SJSA1 (cell line): ENCODE measurements around the gene OR2A14. TPM values are rescaled to one million over a fixed set of nuclear protein-coding genes. Genes with fewer than 3 reads are reported as not detected.
"Not testable (repeated sequence)": the region's sequence is repeated elsewhere in the genome, so short reads cannot be mapped to it uniquely, and the experiment has no call there.

Experiments
- DNase-seq, 2 experiments: peaks; one replicate each; pipeline ENCODE4 v3.0.0-alpha.2; 2015 to 2020; ENCODE audit warnings: low spot score in 2 of 2, low read depth in 1 of 2
- H3K27ac ChIP-seq: fragments of 250-450 bp; sonication (Bioruptor Pico); 2 replicates; pipeline ENCODE4 v1.5.1; 2020; ENCODE audit warnings: mild to moderate bottlenecking, moderate library complexity
- H3K27me3 ChIP-seq: fragments of 250-450 bp; sonication (Bioruptor Pico); replicated peaks from 2 replicates; pipeline ENCODE4 v1.5.1; 2020; ENCODE audit warnings: mild to moderate bottlenecking, moderate library complexity
- H3K36me3 ChIP-seq: fragments of 250-450 bp; sonication (Bioruptor Pico); 2 replicates; pipeline ENCODE4 v1.5.1; 2020; ENCODE audit warnings: mild to moderate bottlenecking
- H3K4me1 ChIP-seq: fragments of 250-450 bp; sonication (Bioruptor Pico); replicated peaks from 2 replicates; pipeline ENCODE4 v1.6.1; 2021; ENCODE audit warnings: mild to moderate bottlenecking
- H3K4me3 ChIP-seq: fragments of 250-450 bp; sonication (Bioruptor Pico); 2 replicates; pipeline ENCODE4 v1.5.1; 2020; ENCODE audit warnings: mild to moderate bottlenecking
- H3K9me3 ChIP-seq: fragments of 250-450 bp; sonication (Bioruptor Pico); replicated peaks from 2 replicates; pipeline ENCODE4 v1.5.1; 2020; ENCODE audit warnings: mild to moderate bottlenecking
- total RNA-seq: library from RNA; depleted of rRNA; stranded (reverse); fragments of >200 nt; shearing (Covaris generic); gene quantifications from 2 replicates; pipeline ENCODE4 v1.2.3, GENCODE V29; 2014

The OR2A14 gene
- total RNA-seq, 1 experiment from 2014 or later: not detected

DNA sequence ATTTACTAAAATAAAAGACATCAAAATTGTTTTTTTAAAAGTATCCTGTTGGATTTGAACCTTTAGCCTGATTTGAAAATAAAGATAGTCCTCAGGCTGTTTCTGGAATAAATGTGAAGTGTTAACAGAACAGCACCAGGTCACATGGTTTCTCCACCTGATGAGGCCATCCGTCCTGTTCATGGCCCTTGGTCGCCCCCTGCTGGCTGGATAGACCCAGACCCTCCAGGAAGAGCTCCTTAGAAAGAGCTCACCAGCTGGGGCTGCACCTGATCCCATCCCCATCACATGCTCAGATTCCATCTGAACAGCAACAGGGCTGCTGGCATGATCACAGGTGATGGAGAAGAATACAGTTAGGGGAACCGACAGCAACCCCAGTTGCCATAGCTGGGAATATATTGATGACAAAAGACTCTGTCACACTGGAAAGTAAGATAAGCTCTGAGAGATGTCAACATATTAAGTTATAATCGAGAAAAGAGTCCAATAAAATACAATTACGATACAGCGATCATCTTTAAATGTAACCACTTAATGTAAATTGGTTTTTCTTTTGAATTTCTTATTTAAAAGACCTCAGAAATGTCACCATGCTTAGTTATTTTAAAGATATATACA, 4.8 kb downstream of the OR2A14 start:
- no peak overlapping the region for H3K27ac ChIP-seq
- peak; percentile 24 to 81 for DNase-seq
- H3K4me1 ChIP-seq: no peaks in the 10 kb centered on the region
- no peak overlapping the region for H3K4me3 ChIP-seq
- H3K36me3 ChIP-seq: no peaks in the 10 kb centered on the region
- no peaks in the 10 kb centered on the region for H3K9me3 ChIP-seq
- no peaks in the 10 kb centered on the region for H3K27me3 ChIP-seq

DNA sequence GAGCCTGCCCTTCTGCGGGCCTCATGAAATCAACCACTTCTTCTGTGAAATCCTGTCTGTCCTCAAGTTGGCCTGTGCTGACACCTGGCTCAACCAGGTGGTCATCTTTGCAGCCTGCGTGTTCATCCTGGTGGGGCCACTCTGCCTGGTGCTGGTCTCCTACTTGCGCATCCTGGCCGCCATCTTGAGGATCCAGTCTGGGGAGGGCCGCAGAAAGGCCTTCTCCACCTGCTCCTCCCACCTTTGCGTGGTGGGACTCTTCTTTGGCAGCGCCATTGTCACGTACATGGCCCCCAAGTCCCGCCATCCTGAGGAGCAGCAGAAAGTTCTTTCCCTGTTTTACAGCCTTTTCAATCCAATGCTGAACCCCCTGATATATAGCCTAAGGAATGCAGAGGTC, 6.6 kb downstream of the OR2A14 start:
- H3K36me3 ChIP-seq, DNase-seq: not testable (repeated sequence)

DNA sequence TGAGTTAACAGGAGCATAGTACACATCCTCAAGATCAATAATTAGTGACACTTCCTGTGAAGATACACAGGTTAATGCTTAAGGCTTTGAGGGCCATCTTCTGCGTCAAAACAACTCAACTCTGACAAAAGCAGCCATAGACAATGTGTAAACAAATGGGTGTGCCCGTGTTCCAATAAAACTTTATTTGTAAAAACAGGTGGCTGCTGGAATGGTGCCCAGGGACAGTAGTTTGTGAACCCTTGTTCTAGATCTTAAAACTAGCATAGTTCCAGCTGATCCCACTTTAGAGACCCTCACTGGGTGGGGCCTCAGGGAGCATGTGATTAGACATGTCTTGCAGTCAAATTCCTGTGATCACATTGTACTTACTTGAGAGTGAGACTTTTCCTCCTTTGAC, 7.8 kb downstream of the OR2A14 start:
- no peak for DNase-seq
- no peaks in the 10 kb centered on the region for H3K9me3 ChIP-seq
- H3K4me1 ChIP-seq: no peaks in the 10 kb centered on the region
- H3K4me3 ChIP-seq: no peak overlapping the region
- no peak overlapping the region for H3K27ac ChIP-seq
- H3K27me3 ChIP-seq: no peaks in the 10 kb centered on the region
- H3K36me3 ChIP-seq: no peaks in the 10 kb centered on the region

More for the DNA sequence above, 6.6 kb downstream of the OR2A14 start:
- not testable (repeated sequence) for H3K9me3 ChIP-seq, H3K27me3 ChIP-seq, H3K4me3 ChIP-seq, H3K27ac ChIP-seq, H3K4me1 ChIP-seq

DNA sequence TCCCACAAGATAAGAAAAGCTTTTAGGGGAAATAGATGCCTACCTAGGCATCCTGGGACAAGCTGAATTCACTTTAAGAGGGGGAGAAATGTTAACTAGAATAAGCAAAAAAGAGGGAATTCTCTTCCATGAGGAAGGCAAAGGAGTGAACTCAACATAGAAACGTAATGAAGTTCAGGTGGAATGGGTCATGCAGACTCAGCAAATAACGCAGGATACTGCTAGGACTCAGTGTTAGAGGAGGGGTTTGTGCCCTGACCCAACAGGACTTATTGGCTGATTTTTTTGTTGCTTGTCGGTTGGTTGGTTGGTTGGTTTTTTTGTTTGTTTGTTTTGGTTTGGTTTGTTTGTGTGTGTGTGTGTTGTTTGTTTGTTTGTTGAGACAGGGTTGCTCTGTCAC, 9.3 kb downstream of the OR2A14 start:
- H3K9me3 ChIP-seq: no peaks in the 10 kb centered on the region
- no peak overlapping the region for H3K4me3 ChIP-seq
- no peak overlapping the region for H3K27ac ChIP-seq
- no peaks in the 10 kb centered on the region for H3K36me3 ChIP-seq
- H3K4me1 ChIP-seq: no peaks in the 10 kb centered on the region
- H3K27me3 ChIP-seq: no peaks in the 10 kb centered on the region
- DNase-seq: no peak

DNA sequence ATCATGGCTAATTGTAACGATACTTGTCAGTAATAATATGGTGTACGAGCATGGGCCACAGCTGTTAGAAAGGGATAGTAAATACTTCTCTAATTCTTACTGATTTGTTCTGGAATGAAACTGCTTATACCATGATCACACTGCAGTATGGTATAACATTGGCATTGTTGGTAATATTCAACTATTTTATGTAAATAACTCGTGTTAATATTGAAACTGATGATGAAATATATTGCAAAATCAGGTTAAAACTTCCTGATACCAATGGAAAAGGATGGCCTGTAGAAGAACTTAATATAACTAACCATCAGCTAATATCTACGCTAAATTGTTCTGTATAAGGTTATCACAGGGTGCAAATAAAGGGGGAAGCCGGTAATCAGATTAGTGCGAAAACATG, 10.3 kb downstream of the OR2A14 start:
- H3K9me3 ChIP-seq: no peaks in the 10 kb centered on the region
- no peaks in the 10 kb centered on the region for H3K4me1 ChIP-seq
- H3K36me3 ChIP-seq: no peaks in the 10 kb centered on the region
- no peak overlapping the region for H3K27ac ChIP-seq
- H3K4me3 ChIP-seq: no peak overlapping the region
- DNase-seq: no peak
- no peaks in the 10 kb centered on the region for H3K27me3 ChIP-seq

DNA sequence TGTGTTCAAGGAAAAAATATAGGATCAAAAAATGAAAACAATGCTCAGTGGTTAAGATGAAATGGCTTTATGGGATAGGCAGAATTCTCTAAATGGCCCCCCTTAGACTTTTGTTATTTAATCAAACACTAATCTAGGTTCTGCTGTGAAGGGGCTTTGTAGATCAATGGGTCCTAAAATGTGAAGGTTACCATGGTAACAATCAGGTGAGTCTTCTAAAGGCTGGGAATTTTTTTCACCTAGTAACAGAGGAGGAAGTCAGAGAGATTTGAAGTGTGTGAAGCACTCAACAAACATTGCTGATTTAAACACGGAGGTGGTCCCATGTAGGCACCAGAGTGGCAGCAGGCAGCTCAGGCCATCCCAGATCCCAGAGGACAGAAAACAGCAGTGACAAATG, 11.1 kb downstream of the OR2A14 start:
- Histone ChIP-seq H3K27ac (no peak overlapping the region), H3K4me3 (no peak overlapping the region), H3K4me1 (no peaks in the 10 kb centered on the region), H3K9me3 (no peaks in the 10 kb centered on the region), H3K36me3 (no peaks in the 10 kb centered on the region), H3K27me3 (no peaks in the 10 kb centered on the region)
- no peak for DNase-seq

DNA sequence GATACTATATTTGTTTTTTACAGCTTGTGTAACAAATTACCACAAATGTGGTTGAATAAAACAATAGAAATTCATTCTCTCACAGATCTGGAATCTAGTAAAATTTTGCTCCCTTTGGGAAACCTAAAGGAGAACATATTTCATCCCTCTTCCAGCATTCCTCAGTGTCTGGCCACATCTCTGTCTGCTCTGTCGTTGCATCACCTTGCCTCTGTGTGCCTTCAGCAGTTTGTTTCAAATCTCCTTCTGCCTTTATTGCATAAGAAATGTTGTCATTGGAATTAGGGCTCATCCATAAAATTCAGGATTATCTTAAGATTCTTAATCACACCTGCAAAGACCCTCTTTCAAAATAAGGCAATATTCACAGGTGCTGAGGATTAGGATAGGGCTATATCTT, 14.5 kb downstream of the OR2A14 start:
- no peak for DNase-seq
- Histone ChIP-seq H3K27ac (no peak overlapping the region), H3K27me3 (no peaks in the 10 kb centered on the region), H3K4me1 (no peaks in the 10 kb centered on the region), H3K36me3 (no peaks in the 10 kb centered on the region), H3K4me3 (no peak overlapping the region), H3K9me3 (no peaks in the 10 kb centered on the region)

DNA sequence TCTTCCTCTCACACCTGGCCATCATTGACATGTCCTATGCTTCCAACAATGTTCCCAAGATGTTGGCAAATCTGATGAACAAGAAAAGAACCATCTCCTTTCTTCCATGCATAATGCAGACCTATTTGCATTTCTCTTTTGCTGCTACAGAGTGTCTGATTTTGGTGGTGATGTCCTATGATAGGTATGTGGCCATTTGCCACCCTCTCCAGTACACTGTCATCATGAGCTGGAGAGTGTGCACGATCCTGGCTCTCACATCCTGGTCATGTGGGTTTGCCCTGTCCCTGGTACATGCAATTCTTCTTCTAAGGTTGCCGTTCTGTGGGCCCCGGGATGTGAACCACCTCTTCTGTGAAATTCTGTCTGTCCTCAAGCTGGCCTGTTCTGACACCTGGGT, 19.2 kb downstream of the OR2A14 start:
- H3K27me3 ChIP-seq: no peaks in the 10 kb centered on the region
- no peaks in the 10 kb centered on the region for H3K4me1 ChIP-seq
- DNase-seq: no peak
- no peak overlapping the region for H3K27ac ChIP-seq
- H3K36me3 ChIP-seq: no peaks in the 10 kb centered on the region
- H3K9me3 ChIP-seq: no peaks in the 10 kb centered on the region
- H3K4me3 ChIP-seq: no peak overlapping the region

DNA sequence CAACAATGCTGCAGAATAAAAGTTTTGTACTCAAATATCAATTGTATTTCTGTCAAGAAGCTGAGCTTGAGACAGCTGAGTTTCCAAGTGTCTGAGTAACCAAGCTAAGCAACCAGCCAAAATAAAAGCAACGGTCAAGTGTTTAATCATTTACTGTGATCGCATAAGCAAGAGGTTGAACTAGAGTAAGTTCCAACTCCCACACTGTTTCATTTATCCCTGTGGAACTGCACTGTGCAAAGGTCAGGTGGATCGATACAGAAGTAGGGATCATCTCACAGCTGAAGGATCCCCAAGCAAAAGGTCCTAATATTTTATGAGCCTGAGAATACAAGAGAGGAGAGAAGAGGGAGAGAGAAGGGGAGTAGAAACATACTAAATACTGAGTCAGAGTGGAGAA, 21.4 kb downstream of the OR2A14 start:
- H3K27ac ChIP-seq: no peak overlapping the region
- no peak for DNase-seq
- H3K4me1 ChIP-seq: no peaks in the 10 kb centered on the region
- H3K27me3 ChIP-seq: no peaks in the 10 kb centered on the region
- no peaks in the 10 kb centered on the region; the same call in 1 of the 2 replicates for H3K9me3 ChIP-seq
- H3K4me3 ChIP-seq: no peak overlapping the region
- no peaks in the 10 kb centered on the region for H3K36me3 ChIP-seq

DNA sequence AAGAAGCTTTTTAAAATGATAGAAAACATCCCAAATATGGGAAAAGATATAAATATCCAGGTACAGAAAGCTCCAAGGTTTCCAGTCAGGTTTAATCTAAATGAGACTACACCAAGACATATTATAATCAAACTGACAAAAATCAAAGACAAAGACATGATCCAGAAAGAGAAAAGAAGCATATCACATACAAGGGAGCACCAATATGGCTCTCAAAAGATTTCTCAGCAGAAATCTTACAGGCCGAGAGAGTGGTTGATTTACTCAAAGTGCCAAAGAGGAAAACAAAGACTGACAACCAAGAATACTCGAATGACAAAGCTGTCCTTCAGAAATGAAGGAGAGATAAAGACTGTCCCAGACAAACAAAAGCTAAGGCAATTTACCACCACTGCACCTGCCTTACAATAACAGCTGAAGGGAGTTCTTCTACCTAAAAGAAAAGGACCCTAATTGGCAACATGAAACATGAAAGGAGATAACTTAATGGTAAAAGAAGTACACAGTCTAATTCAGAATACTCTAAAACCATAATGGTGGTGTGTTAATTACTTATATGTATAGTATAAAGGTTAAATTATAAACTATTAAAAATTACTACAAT, 25.4 kb downstream of the OR2A14 start:
- Histone ChIP-seq H3K36me3 (no peaks in the 10 kb centered on the region), H3K27ac (no peak overlapping the region), H3K4me3 (no peak overlapping the region), H3K9me3 (no peaks in the 10 kb centered on the region; the same call in 1 of the 2 replicates), H3K27me3 (no peaks in the 10 kb centered on the region), H3K4me1 (no peaks in the 10 kb centered on the region)
- no peak for DNase-seq

DNA sequence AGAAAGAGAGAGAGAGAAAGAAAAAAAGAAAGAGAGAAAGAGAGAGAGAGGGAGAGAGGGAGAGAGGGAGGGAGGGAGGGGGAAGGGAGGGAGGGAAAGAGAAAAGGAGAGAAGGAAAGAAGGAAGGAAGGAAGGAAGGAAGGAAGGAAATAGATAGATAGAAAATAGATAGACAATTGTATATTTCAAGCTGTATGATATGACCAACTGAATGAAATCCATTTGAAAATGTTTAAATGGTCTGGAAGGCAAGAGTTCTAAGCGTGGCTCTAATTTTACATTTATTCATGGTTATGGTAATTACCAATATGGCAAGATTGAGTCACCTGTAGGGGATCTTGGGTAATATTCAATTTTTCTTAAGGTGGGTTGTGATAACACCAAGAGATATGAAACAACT, 35.9 kb downstream of the OR2A14 start:
- Histone ChIP-seq H3K36me3 (no peaks in the 10 kb centered on the region), H3K9me3 (no peaks in the 10 kb centered on the region), H3K27ac (no peak overlapping the region), H3K27me3 (no peaks in the 10 kb centered on the region), H3K4me3 (no peak overlapping the region), H3K4me1 (no peaks in the 10 kb centered on the region)
- DNase-seq: no peak

DNA sequence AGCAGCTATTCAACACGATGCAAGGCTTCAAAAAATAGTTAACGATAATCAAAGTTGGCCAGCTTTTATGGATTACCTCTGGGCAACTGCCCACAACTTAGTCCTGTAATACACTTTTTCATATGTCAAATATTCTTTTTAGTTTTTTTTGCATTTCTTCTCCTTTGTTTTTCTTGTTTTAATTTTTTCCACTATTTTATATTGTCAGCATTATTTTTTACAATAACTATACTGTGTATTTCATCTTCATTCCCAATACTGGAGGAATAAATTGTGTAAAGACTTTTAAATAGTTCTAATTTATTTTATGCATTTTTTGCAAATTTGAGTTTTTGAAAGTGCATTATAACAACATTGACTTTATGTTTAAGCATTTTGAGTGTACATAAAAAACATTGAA, 41.8 kb downstream of the OR2A14 start:
- no peak for DNase-seq
- Histone ChIP-seq H3K9me3 (no peaks in the 10 kb centered on the region), H3K27ac (no peak overlapping the region), H3K4me1 (no peaks in the 10 kb centered on the region), H3K36me3 (no peaks in the 10 kb centered on the region), H3K27me3 (no peaks in the 10 kb centered on the region), H3K4me3 (no peak overlapping the region)

DNA sequence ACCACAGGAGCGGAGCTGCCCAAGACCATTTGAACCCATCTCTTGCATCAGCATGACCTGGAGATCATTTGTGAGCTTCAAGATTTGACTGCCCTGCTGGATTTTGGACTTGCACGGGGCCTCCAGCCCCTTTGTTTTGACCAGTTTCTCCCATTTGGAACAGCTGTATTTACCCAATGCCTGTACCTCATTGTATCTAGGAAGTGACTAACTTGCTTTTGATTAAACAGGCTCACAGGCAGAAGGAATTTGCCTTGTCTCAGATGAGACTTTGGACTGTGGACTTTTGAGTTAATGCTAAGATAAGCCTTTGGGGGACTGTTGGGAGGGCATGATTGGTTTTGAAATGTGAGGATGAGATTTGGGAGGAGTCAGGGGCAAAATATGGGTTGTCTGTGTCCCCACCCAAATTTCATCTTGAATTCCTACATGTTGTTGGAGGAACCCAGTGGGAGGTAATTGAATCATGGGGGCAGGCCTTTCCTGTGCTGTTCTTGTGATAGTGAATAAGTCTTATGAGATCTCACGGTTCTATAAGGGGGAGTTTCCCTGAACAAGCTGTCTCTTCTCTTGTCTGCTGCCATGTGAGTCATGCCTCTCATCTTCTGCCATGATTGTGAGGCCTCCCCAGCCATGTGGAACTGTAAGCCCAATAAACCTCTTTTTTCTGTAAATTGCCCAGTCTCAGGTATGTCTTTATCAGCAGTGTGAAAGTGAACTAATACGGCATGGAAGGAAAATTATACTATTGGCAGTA, 48.8 kb downstream of the OR2A14 start:
- DNase-seq, H3K4me1 ChIP-seq: not testable (repeated sequence)

DNA sequence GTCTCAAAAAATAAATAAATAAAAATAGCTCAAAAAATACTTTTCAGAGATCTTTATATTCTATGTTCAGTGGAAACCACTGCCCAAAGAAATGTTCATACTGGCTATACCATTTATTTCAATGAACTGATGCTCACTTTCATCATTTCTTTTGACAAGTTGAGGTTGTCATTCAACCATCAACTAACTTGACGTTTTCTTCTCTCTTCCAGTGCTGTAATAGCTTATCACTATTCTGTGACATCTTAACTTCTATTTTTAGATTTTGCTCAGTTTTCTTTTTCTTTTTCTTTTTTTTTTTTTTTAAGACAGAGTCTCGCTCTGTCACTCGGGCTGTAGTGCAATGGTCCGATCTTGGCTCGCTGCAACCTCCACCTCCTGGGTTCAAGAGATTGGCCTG, 51.6 kb downstream of the OR2A14 start:
- DNase-seq: no peak
- Histone ChIP-seq H3K4me1 (no peaks in the 10 kb centered on the region), H3K27me3 (no peaks in the 10 kb centered on the region; the same call in 1 of the 2 replicates), H3K4me3 (no peak overlapping the region), H3K36me3 (no peaks in the 10 kb centered on the region), H3K9me3 (no peaks in the 10 kb centered on the region), H3K27ac (no peak overlapping the region)

More for the DNA sequence above, 48.8 kb downstream of the OR2A14 start:
- not testable (repeated sequence) for H3K36me3 ChIP-seq, H3K27ac ChIP-seq, H3K27me3 ChIP-seq, H3K4me3 ChIP-seq, H3K9me3 ChIP-seq
